ENCODE data around the gene SCFD2. TPM values are rescaled to one million over a fixed set of nuclear protein-coding genes. Genes with fewer than 3 reads are reported as not detected.

The SCFD2 gene
- total and polyA plus RNA-seq, 10 of the 15 experiments (the other 5 are each of a cell fraction or from before 2014, with no cell fraction given) = 4.8 to 37.6 (median 24.9) TPM

DNA sequence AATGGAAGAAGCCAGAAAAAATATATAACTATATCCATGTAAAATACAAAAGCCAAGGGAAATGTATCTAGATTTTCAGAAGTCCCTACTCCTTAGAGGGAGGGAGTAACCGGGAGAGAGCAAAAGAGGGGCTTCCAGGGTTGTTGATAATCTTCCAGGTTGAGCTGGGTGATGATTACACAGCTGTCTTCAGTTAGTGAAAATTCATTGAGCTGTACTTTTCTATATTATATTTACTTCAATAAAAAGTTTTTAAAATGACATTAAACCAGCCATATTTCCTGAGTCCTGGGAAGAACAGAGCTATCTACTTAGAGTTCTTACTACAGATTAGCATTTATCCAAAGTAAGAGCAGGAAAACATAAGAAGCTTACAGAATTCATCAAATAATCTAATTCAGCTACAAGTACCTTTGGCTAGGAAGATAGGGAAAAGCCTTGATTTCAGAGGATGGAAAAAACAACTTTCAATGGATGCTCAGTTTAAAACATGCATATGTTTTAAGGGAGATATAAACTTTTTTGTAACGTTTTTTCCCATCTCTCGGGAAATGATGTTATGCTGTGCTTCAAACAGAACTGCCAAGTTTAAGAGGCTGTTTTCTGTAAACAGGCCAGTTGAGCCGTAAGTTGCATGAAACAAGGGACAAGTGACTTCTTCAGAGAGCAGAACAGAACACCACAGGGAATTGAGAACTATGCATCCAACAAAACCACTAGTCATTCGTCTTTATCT lies 204.6 kb downstream of the SCFD2 start:
- Histone ChIP-seq H3K4me3 (no peak overlapping the region), H3K4me2 (ENCODE audit: control insufficient read depth, insufficient read depth) (no peak overlapping the region), H3K9ac (ENCODE audit: control insufficient read depth, insufficient read depth, low read length) (no peak overlapping the region), H2AFZ (ENCODE audit: control insufficient read depth, low read depth, low read length) (no peak overlapping the region), H3K27ac (ENCODE audit: control insufficient read depth, insufficient read depth) (no peak overlapping the region), H3K9me3 (replicated peaks; ENCODE audit: control insufficient read depth, insufficient read depth, low read length) (no peaks in the 10 kb centered on the region), H3K79me2 (ENCODE audit: control insufficient read depth, insufficient read depth, low read length) (no peaks in the 10 kb centered on the region), H4K20me1 (ENCODE audit: control insufficient read depth, insufficient read depth) (no peaks in the 10 kb centered on the region), H3K4me1 (ENCODE audit: control insufficient read depth, insufficient read depth, low read length) (no peaks in the 10 kb centered on the region), H3K36me3 (ENCODE audit: control insufficient read depth in 2 of 2, insufficient read depth in 2 of 2, low read length in 1 of 2) (no peaks in the 10 kb centered on the region), H3K27me3 (replicated peaks in 1 of 2; ENCODE audit: control insufficient read depth in 2 of 2, insufficient read depth in 2 of 2, low read length in 1 of 2) (no peaks in the 10 kb centered on the region)
- ATAC-seq = no peak
- BruUV-seq (replicated peaks) = no TSS peak
- intact Hi-C loops (cut with micrococcal nuclease; ENCODE audit: unreplicated experiment) (no loop called here), in situ Hi-C loops (cut with MboI) (no loop called here)
- POLR2A ChIA-PET = no interaction called here
- SMC1A ChIA-PET (ENCODE audit: uncharacterized antibody, unreplicated experiment) = interaction anchor here (1.0 kb wide), 2 partner anchors 8 to 27 kb away, joined by 4 read pairs; no protein-coding TSS in a partner anchor
- 92% methylated on average over 5 of the region's 5 CpGs for WGBS (ENCODE audit: insufficient coverage, insufficient replicate concordance, low lambda C conversion rate, missing lambda C conversion rate)
- no peak for DNase-seq (ENCODE audit: low read depth, low spot score)
- CTCF ChIA-PET = interaction anchor here (0.6 to 1.0 kb wide), 2 partner anchors 30 to 43 kb away, joined by 3 to 4 read pairs; no protein-coding TSS in a partner anchor
- TF ChIP-seq, protein P1, sequence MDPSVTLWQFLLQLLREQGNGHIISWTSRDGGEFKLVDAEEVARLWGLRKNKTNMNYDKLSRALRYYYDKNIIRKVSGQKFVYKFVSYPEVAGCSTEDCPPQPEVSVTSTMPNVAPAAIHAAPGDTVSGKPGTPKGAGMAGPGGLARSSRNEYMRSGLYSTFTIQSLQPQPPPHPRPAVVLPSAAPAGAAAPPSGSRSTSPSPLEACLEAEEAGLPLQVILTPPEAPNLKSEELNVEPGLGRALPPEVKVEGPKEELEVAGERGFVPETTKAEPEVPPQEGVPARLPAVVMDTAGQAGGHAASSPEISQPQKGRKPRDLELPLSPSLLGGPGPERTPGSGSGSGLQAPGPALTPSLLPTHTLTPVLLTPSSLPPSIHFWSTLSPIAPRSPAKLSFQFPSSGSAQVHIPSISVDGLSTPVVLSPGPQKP (IDR thresholded peaks at IDR 0.05; ENCODE audit: low read depth, low read length) = no peak
- no peak for TF ChIP-seq CHD2 (IDR thresholded peaks at IDR 0.05; ENCODE audit: borderline replicate concordance, low read depth, low read length)
- TF ChIP-seq USF1 (IDR thresholded peaks at IDR 0.05; ENCODE audit: borderline replicate concordance, extremely low read length, insufficient read depth, low read depth, low read length) = no peak
- TF ChIP-seq SUZ12 (IDR thresholded peaks at IDR 0.05; ENCODE audit: unreplicated experiment) = no peak
- TF ChIP-seq SREBF2 (IDR thresholded peaks at IDR 0.05; ENCODE audit: low read length) = no peak
- TF ChIP-seq KAT2A (conservative IDR thresholded peaks at IDR 0.05; ENCODE audit: control insufficient read depth, low read depth, low read length) = no peak
- TF ChIP-seq NR2F1 (conservative IDR thresholded peaks at IDR 0.05) = no peak
- TF ChIP-seq IRF4 (IDR thresholded peaks at IDR 0.05; ENCODE audit: low read depth, low read length) = no peak
- no peak for TF ChIP-seq BMI1 (IDR thresholded peaks at IDR 0.05; ENCODE audit: borderline replicate concordance)
- TF ChIP-seq ZNF207 (IDR thresholded peaks at IDR 0.05; ENCODE audit: borderline replicate concordance) = no peak
- TF ChIP-seq TCF7 (IDR thresholded peaks at IDR 0.05; ENCODE audit: borderline replicate concordance) = no peak
- FAIRE-seq = no peak
- RAD21 ChIA-PET (ENCODE audit: unreplicated experiment) = no interaction called here
